ENCODE data around the gene RPS23. TPM values are rescaled to one million over a fixed set of nuclear protein-coding genes. Genes with fewer than 3 reads are reported as not detected.

The RPS23 gene
- polyA plus RNA-seq (ENCODE audit: insufficient read depth in 1 of 5, insufficient read length in 5 of 5, low replicate concordance in 1 of 5): 1,000 to 10,000 TPM; 3,154 to 3,959 (median 3,346) TPM
- long read RNA-seq, donor 1, transcript RPS23-201 (4 exons, 3,437 nt): major isoform, 3,072 of 5,419 reads
- long read RNA-seq, donor 1, transcript RPS23-203 (3 exons, 576 nt): minor isoform, 1,079 of 5,419 reads
- long read RNA-seq, donor 1, transcript RPS23-204 (3 exons, 836 nt): minor isoform, 84 of 5,419 reads
- long read RNA-seq, donor 1, transcript RPS23-207 (2 exons, 530 nt): minor isoform, 23 of 5,419 reads
- long read RNA-seq, donor 1, partial matches to known transcripts: 952 of 5,419 reads
- long read RNA-seq, donor 1, other reads (novel, unspliced or antisense): 209 of 5,419 reads
- long read RNA-seq, donor 2, transcript RPS23-204 (3 exons, 836 nt): minor isoform, 17 of 2,892 reads
- long read RNA-seq, donor 2, transcript RPS23-203 (3 exons, 576 nt): minor isoform, 529 of 2,892 reads
- long read RNA-seq, donor 2, transcript RPS23-207 (2 exons, 530 nt): minor isoform, 23 of 2,892 reads
- long read RNA-seq, donor 2, transcript RPS23-201 (4 exons, 3,437 nt): major isoform, 1,886 of 2,892 reads
- long read RNA-seq, donor 2, partial matches to known transcripts: 349 of 2,892 reads
- long read RNA-seq, donor 2, other reads (novel, unspliced or antisense): 88 of 2,892 reads
- long read RNA-seq, donor 3, transcript RPS23-204 (3 exons, 836 nt): minor isoform, 53 of 3,309 reads
- long read RNA-seq, donor 3, transcript RPS23-207 (2 exons, 530 nt): minor isoform, 19 of 3,309 reads
- long read RNA-seq, donor 3, transcript RPS23-203 (3 exons, 576 nt): minor isoform, 632 of 3,309 reads
- long read RNA-seq, donor 3, transcript RPS23-201 (4 exons, 3,437 nt): major isoform, 1,878 of 3,309 reads
- long read RNA-seq, donor 3, partial matches to known transcripts: 652 of 3,309 reads
- long read RNA-seq, donor 3, other reads (novel, unspliced or antisense): 75 of 3,309 reads
- long read RNA-seq, donor 4, transcript RPS23-203 (3 exons, 576 nt): minor isoform, 605 of 2,715 reads
- long read RNA-seq, donor 4, transcript RPS23-201 (4 exons, 3,437 nt): major isoform, 1,451 of 2,715 reads
- long read RNA-seq, donor 4, transcript RPS23-207 (2 exons, 530 nt): minor isoform, 13 of 2,715 reads
- long read RNA-seq, donor 4, transcript RPS23-204 (3 exons, 836 nt): minor isoform, 38 of 2,715 reads
- long read RNA-seq, donor 4, partial matches to known transcripts: 558 of 2,715 reads
- long read RNA-seq, donor 4, other reads (novel, unspliced or antisense): 50 of 2,715 reads
- long read RNA-seq, donor 5, transcript RPS23-201 (4 exons, 3,437 nt): major isoform, 3,837 of 5,824 reads
- long read RNA-seq, donor 5, transcript RPS23-203 (3 exons, 576 nt): minor isoform, 987 of 5,824 reads
- long read RNA-seq, donor 5, transcript RPS23-204 (3 exons, 836 nt): minor isoform, 79 of 5,824 reads
- long read RNA-seq, donor 5, transcript RPS23-207 (2 exons, 530 nt): minor isoform, 26 of 5,824 reads
- long read RNA-seq, donor 5, partial matches to known transcripts: 779 of 5,824 reads
- long read RNA-seq, donor 5, other reads (novel, unspliced or antisense): 116 of 5,824 reads
- long read RNA-seq, donor 6, transcript RPS23-204 (3 exons, 836 nt): minor isoform, 56 of 5,009 reads
- long read RNA-seq, donor 6, transcript RPS23-207 (2 exons, 530 nt): minor isoform, 18 of 5,009 reads
- long read RNA-seq, donor 6, transcript RPS23-203 (3 exons, 576 nt): minor isoform, 755 of 5,009 reads
- long read RNA-seq, donor 6, transcript RPS23-201 (4 exons, 3,437 nt): major isoform, 3,465 of 5,009 reads
- long read RNA-seq, donor 6, partial matches to known transcripts: 546 of 5,009 reads
- long read RNA-seq, donor 6, other reads (novel, unspliced or antisense): 169 of 5,009 reads
- long read RNA-seq, donor 7, transcript RPS23-203 (3 exons, 576 nt): minor isoform, 266 of 1,581 reads
- long read RNA-seq, donor 7, transcript RPS23-201 (4 exons, 3,437 nt): major isoform, 1,174 of 1,581 reads
- long read RNA-seq, donor 7, transcript RPS23-204 (3 exons, 836 nt): minor isoform, 12 of 1,581 reads
- long read RNA-seq, donor 7, partial matches to known transcripts: 107 of 1,581 reads
- long read RNA-seq, donor 7, other reads (novel, unspliced or antisense): 19 of 1,581 reads
- long read RNA-seq, donor 8, transcript RPS23-201 (4 exons, 3,437 nt): major isoform, 1,009 of 1,637 reads
- long read RNA-seq, donor 8, transcript RPS23-204 (3 exons, 836 nt): minor isoform, 33 of 1,637 reads
- long read RNA-seq, donor 8, transcript RPS23-207 (2 exons, 530 nt): minor isoform, 8 of 1,637 reads
- long read RNA-seq, donor 8, transcript RPS23-203 (3 exons, 576 nt): minor isoform, 295 of 1,637 reads
- long read RNA-seq, donor 8, partial matches to known transcripts: 249 of 1,637 reads
- long read RNA-seq, donor 8, other reads (novel, unspliced or antisense): 43 of 1,637 reads

DNA sequence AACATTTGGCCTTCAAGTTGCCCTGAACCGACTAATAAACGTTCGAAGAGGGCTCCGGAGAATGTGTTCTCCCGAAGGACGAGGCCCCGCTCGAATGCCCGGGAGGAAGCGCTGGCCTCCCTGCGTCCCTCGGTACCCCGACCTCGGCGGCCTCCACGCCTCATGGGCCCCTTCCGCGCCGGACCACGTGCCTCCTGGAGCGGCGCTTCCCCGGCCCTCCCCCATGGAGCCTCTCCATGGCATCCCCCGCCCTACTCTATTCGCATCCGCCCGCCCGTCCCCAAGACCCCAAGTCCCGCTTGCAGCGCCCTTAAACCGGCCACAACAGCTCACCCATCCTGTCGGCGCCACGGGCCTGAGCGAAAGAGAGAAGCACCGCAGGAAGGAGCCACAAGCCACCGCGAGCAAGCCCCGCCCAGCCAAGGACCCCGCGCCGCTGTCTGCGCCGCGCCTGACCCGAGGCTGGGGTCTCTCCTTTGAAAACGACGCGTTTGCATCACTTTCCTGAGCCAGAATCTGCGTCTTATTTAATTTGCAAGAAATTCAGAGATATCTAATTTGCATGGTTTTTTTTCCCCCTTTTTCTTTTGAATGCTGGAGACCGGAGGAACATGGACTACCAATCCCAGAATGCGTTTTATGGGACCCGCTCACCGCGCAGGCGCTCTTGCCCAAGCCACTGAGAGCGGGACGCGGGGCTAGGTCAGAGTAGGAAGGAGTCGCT, at the start of gene RPS23:
Gene RPS23 (minus strand): TSS at position 368 of the 724 bp plus-strand sequence. CDS start 31 bp downstream, at position 337.
- DNase-seq: peak; percentile 94 to 96

DNA sequence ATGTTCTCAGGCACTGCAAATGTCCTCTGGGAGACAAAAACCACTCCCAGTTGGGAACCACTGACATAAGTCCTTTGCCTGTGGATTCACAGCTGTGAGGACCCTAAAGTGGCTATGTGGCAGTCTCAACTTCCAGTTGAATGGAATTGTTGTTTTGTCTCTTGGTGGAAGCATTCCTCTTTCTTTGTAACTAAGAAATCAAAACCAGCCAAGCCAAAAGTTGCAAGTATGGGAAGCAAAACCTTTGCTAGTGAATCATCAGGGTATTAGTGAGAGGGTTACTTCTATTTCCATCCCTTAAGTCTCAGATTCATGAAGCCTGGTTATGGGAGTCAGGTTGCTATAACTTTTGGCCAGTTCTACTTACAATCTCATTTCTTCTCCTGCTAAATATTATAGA, 49.8 kb upstream of the RPS23 start:
- no peak for DNase-seq

DNA sequence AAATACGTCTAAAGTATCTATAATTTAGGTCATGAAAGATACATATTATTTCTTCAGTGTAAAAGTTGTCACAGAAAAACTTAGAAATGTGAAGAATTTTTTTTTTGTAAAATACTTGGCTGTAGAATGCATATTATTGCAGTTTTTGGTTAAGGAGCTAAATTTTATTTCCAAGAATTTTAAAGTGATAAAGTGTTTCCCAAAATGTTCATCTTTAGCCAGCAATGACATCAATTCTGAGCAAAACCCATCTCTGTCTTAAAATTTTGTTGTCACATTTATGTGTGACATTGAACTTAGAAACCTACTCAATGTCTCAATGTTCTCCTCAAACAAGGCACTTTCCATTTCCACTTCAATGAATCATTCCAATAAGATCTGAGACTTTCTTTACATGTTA, 47.8 kb upstream of the RPS23 start:
- DNase-seq: no peak

DNA sequence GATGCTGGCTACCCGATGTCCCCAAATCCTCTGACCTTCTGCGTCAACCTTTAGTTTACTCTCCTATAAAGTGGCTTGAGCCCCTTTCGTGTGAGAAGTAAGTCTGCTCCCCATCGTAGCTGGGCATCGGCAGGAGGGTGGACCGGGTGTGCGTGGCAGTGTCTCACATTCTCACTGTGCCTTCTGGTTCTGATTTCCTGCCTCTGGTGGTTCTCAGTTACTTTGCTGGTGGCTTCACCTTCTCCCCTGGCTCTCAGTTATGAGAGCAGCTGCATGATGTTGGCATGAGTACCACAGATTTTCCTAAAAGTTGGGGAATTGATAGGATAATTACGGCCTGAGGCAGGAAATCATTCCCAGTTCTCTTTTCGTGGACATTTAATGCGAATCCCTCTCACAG, 47.0 kb upstream of the RPS23 start:
- DNase-seq: no peak

DNA sequence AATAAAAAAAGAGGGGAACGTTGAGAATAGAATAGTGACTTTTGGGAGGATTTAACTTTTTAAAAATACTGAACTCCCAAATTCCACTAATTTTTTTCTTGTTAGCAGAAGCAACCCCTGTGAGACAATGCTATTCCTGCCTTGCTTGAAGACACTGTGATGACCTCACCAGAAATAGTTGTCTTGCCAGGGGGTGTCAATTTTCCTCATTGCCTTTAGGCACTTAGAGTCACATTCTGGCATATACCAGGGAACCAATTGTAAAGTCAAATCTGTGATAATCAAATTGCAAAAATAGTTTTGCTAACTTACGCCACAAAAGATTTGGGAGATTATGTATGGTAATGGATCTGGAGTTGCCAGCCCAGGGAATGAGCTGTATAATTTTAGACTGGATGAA, 42.8 kb upstream of the RPS23 start:
- no peak for DNase-seq

DNA sequence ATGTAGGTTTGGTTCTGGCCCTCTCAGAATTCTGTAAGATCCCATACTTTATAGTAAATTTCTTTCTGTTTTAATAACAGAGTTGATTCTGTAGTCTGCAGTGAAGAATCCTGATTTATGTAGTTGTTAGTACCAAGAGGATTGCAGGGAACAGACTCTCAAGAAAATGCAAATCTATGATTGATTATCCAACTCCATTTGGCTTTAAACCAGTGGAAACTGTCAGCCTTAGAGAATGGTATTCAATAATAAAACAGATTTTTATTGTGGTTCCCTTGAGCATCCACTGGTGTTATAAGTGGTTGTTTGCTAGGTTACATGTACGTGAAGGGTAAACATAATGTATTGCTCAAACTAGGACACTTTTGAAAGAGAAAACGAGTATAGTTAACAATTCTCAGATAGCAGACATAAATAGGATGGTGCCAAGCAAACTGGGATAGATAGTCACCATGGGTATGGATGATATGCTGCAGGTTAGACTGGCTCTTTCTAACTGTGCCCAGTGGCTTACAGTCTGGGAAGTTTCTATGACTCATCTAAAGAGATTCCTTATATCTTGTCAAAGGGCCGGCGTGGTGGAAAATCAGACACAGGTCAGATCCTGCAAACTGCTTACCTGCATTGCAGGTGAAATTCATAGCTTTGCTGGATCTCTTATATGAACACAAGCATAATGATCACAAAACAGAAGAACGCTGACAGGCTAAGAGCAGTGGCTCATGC, 41.7 kb upstream of the RPS23 start:
- DNase-seq: no peak

DNA sequence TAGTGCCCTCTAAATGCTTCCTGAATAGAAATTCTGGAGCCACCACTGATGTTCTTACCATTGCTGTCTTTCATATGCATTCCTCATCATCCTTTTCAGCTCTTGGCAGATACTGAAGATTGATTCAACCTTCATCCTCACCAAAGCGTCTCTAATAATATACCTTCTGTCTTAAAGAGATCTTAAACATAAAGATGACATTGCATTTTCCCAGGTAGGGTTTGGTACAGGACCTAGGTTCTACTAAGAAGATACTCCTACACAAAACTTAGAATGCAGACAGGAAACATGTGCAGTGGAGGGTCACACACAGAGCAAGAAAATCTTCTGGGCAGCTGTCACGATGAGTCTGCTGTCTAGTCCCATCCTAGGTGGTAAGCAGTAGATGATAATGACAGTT, 41.0 kb upstream of the RPS23 start:
- DNase-seq: no peak

DNA sequence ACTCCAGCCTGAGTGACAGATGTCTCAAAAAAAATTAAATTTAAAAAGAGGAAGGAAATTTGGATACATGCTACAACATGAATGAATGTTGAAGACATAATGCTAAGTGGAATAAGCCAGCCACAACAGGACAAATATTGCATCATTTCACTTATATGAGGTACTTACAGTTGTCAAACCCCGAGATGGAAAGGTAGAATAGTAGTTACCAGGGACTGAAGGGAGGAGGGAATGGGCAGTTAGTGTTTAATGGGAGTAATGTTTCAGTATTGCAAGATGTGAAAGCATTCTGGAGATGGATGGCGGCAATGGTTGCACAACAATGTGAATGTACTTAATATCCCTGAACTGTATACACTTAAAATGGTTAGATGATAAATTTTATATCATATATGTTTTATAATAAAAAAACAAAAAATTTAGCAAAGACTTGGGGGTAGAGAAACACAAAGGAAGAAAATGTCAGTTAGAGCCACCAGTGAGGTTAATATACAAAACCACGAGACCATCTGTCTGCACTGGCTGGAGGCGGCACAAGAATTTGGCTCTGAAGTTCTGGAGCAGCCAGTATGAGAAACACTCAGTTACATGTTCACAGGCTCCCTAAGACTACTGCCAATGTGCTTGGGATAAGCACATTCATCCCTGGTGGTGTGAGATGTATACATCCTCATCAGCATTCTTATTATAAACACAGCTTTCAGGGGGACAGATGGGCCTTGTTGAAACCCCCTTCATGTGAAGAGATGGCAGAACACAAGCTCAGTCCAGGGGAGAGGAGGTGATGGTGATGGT, 37.0 kb upstream of the RPS23 start:
- DNase-seq: no peak

DNA sequence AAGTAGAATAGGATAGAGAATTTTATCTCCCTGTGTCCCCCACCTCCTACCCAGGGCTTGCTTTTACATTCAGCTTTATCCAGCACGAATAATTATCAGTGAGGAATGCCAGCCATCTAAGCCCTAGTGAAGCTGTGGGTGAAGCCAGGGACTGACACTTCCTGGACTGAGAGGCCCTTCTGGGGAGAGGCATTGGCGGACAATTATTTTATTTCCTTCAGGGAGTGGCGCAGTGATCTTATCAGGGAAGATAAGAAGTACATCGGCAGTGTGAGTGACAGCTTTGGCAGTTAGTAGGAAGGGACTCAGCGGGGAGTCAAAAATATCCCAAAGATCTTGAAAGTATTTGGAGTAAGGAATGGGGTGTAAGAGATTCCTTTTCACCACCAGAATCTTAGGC, 34.9 kb upstream of the RPS23 start:
- DNase-seq: no peak

DNA sequence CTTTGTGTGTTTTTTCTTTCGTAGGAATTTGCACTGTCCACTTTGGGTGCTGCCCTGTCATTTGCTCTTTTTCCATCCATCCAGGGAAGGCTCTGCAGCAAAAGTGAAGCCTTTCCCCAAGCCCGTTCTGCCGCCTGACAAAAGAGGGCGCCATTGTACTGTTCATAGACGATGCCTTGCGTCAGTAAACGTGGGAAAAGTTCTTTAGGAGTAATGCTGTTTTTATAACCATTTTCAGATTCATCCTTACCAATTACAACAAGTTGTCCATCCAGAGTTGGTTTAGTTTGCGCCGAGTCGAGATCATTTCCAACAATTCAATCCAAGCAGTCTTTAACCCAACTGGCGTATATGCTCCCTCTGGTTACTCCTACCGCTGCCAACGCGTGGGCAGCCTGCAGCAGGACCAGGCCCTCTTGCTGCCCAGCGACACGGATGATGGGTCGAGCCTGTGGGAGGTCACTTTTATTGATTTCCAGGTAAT, 34.3 kb upstream of the RPS23 start:
- peak; percentile 49 to 56 for DNase-seq

DNA sequence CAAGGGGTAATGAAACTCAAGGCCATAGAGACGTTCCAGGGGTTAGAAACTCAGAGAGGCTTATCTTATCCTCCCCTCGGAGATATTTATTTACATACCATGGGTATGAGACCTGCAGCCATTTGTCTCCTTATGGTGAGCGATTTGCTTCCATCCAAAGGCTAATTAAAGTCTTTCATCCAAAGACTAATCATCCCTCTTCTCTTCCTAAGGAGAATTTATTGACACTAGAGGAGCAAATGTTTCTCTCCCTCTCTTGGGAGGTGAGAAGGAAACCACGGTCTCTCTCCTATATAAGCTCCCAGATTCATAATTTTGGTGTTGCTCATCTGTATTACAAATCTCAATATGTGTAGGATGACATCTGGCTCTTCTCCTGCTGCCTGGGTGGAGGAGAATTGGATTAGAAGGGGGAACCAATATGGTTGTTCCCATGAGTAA, 31.0 kb upstream of the RPS23 start:
- no peak for DNase-seq

DNA sequence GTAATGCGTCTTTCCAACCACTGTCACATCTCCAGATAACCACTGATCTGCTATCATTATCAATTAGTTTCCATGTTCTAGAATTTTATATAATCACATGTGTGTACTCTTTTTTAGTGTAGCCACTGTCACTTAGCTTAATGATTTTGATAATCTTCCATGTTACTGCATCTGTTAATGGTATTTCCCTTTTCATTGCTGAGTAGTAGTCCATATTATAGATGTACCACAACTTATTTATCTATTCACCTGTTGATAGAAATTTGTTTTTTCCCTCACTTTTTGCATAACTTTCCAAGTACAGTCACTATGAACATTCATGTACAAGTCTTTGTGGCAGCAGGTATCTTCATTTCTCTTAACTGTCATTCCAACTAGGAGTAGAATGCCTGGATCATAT, 30.3 kb upstream of the RPS23 start:
- DNase-seq: no peak

DNA sequence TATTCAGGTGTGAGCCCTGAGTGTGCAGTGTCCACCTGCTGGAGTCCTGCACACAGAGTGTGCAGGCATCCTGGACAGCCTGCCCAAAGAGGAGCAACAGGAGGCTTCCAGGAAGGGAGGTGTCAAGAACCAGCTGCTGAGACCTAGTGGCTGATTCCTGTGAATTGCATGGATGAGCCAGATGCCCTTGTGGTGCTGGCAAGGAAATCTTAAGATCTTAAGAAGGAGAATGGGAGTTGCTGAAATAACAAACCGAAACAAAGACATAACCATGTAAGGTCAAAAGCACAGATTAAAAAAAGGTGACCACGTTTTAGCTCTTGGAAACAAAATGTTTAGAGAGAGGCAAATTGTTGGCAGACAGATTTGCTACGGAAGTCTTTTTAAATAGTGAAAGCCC, 29.3 kb upstream of the RPS23 start:
- no peak for DNase-seq

DNA sequence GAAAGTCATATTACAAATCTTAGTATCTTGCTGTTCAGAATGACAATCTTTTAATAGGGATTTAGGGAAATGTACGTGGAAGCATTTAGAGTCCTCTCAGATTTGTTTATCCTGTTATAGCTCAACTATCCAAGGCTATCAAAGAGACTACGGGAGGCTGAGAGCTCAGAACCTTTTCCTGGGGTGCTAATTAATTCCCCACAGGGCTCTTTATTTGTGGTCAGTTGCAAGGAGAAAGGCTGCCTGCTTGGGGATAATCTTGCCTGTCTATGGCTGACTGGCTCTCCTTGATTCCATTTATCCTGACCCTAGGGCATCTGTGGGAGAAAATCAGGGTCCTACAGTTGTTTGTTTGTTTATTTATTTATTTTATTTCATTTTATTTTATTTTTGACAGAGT, 28.0 kb upstream of the RPS23 start:
- no peak for DNase-seq

DNA sequence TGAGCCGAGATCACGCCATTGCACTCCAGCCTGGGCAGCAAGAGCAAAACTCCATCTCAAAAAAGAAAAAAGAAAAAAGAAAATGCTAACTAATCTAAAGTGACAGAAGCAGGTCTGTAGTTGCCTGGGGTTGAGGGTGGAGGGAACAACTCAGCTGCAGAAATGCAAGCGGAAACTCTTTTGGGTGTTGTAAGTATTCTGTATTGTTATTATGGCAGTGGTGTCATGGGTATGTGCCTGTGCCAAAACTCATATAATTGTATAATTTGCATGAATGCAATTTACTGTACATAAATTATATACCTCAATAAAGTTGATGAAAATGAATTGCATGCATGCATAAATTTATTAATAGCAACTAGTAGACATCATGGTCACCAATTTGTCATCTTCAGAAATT, 23.0 kb upstream of the RPS23 start:
- no peak for DNase-seq

DNA sequence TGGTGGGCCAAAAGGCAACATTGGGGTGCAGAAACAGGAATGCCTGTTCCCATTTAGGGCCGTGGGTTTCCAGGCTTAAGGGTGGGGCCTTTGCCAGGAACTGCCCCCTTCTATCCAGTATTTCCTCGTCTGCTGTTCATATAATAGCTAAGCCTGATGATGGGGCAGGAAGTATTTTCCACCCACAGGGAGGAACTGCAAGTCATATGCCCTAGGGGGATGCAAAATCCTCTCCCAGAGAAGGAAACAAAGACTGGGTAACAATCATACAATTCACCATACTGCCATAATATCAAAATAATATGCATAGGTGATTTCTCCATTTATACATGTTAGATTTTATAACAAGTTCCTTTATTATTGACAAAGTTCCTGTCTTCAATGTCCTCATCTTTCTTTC, 20.5 kb upstream of the RPS23 start:
- DNase-seq: no peak

DNA sequence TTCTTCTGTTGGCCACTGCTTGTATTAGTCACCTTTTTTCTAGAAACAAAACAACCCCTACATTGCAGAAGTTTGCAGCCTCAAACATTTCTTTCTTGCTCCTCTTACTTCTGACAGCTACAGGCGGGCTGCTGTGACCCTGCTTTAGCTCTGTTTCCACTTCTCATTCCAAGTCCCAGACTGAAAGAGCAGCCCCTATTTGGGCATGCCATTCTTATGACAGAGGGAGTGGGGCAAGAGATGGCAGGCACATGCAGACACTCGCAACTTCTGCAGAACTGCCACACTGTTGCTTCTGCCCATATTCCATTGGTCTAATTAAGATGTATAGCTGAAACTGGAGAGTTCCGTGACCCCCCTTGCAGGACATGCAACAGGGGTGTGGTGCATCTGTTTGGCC, 19.6 kb upstream of the RPS23 start:
- no peak for DNase-seq
